Gastrocnemius medialis (tissue), 4 donors: ENCODE measurements around the gene MAML3.

ENCODE experiments used
- POLR2A ChIP-seq, 2 donors: fragments of 450-650 bp; IDR thresholded peaks; one replicate each; pipeline ENCODE4 v1.6.1; 2017; ENCODE audit warnings: antibody characterized with exemption in 2 of 2, mild to moderate bottlenecking in 2 of 2, moderate library complexity in 2 of 2
- TF ChIP-seq, protein P1 (sequence below), 5 experiments: fragments of 450-650 bp in 3 of 5; fragments of 200-600 bp in 2 of 5; sonication (generic) in 2 of 5; IDR thresholded peaks in 4 of 5; conservative IDR thresholded peaks in 1 of 5; 1 replicate in 4 of 5; 2 replicates in 1 of 5; pipeline ENCODE4 v1.5.1; 2016 to 2019; ENCODE audit warnings: antibody characterized with exemption in 5 of 5, mild to moderate bottlenecking in 3 of 5, moderate library complexity in 3 of 5

GRCh38 chr4:140151699-140152012 lies 2.3 kb downstream of the MAML3 start:
- TF ChIP-seq, protein P1, sequence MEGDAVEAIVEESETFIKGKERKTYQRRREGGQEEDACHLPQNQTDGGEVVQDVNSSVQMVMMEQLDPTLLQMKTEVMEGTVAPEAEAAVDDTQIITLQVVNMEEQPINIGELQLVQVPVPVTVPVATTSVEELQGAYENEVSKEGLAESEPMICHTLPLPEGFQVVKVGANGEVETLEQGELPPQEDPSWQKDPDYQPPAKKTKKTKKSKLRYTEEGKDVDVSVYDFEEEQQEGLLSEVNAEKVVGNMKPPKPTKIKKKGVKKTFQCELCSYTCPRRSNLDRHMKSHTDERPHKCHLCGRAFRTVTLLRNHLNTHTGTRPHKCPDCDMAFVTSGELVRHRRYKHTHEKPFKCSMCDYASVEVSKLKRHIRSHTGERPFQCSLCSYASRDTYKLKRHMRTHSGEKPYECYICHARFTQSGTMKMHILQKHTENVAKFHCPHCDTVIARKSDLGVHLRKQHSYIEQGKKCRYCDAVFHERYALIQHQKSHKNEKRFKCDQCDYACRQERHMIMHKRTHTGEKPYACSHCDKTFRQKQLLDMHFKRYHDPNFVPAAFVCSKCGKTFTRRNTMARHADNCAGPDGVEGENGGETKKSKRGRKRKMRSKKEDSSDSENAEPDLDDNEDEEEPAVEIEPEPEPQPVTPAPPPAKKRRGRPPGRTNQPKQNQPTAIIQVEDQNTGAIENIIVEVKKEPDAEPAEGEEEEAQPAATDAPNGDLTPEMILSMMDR (IDR thresholded peaks at IDR 0.05 in 4 of 5, conservative IDR thresholded peaks at IDR 0.05 in 1 of 5) = no peak
- TF ChIP-seq POLR2A (IDR thresholded peaks at IDR 0.05) = peak in 1 of 2 donors; percentile 15
